ENCODE measurements around the gene TMEM239.
"Not testable (repeated sequence)": the region's sequence is repeated elsewhere in the genome, so short reads cannot be mapped to it uniquely, and the experiment has no call there.

TMEM239 gene

GRCh38 chr20:2799688-2800520 is 16.3 kb upstream of the TMEM239 start:
- no peak for DNase-seq (ENCODE audit: low read depth)

GRCh38 chr20:2800521-2801285 is 15.5 kb upstream of the TMEM239 start, which contains the start of gene CPXM1:
TSS of gene CPXM1 (minus strand) at chr20:2800627. CDS start at chr20:2800572, 55 bp downstream.
- DNase-seq (ENCODE audit: low read depth): no peak

- DNase-seq (ENCODE audit: low read depth): no peak
Measured at GRCh38 chr20:2801286-2801728, 14.9 kb upstream of the TMEM239 start.

GRCh38 chr20:2804041-2804828 is 11.9 kb upstream of the TMEM239 start:
- DNase-seq (ENCODE audit: low read depth): no peak

GRCh38 chr20:2804852-2805688 is 11.1 kb upstream of the TMEM239 start:
- DNase-seq (ENCODE audit: low read depth): no peak

GRCh38 chr20:2805689-2806350 is 10.3 kb upstream of the TMEM239 start:
- no peak for DNase-seq (ENCODE audit: low read depth)

GRCh38 chr20:2806351-2806701 is 9.8 kb upstream of the TMEM239 start:
- DNase-seq (ENCODE audit: low read depth): no peak

- no peak for DNase-seq (ENCODE audit: low read depth)
Measured at GRCh38 chr20:2807019-2807418, 9.1 kb upstream of the TMEM239 start.

- not testable (repeated sequence) for DNase-seq (ENCODE audit: low read depth)
Measured at GRCh38 chr20:2807929-2808328, 8.2 kb upstream of the TMEM239 start.

- no peak for DNase-seq (ENCODE audit: low read depth)
Measured at GRCh38 chr20:2809690-2810089, 6.5 kb upstream of the TMEM239 start.

GRCh38 chr20:2812189-2812588 is 4.0 kb upstream of the TMEM239 start:
- DNase-seq (ENCODE audit: low read depth): no peak

GRCh38 chr20:2814076-2814475 is 2.1 kb upstream of the TMEM239 start:
- no peak for DNase-seq (ENCODE audit: low read depth)

- DNase-seq (ENCODE audit: low read depth): peak; percentile 95
Measured at GRCh38 chr20:2814587-2815051, 1.5 kb upstream of the TMEM239 start, which contains the start of gene C20orf141. TSS of gene C20orf141 (plus strand) at chr20:2814987. CDS start at chr20:2815185, 198 bp downstream.

GRCh38 chr20:2815242-2815900 is 793 bp upstream of the TMEM239 start:
- no peak for DNase-seq (ENCODE audit: low read depth)

GRCh38 chr20:2816583-2817340 is 598 bp downstream of the TMEM239 start:
- DNase-seq (ENCODE audit: low read depth): no peak

- DNase-seq (ENCODE audit: low read depth): no peak
Measured at GRCh38 chr20:2817341-2817726, 1.2 kb downstream of the TMEM239 start.

- DNase-seq (ENCODE audit: low read depth): no peak
Measured at GRCh38 chr20:2817891-2818595, 1.9 kb downstream of the TMEM239 start.

- no peak for DNase-seq (ENCODE audit: low read depth)
Measured at GRCh38 chr20:2820084-2820895, 4.1 kb downstream of the TMEM239 start.

Measured in HS-27A (cell line).